Liver (tissue), 9 donors: ENCODE results near the gene MOB1A. TPM values are rescaled to one million over a fixed set of nuclear protein-coding genes. Genes with fewer than 3 reads are reported as not detected.

ENCODE experiments used
- DNase-seq: peaks from one replicate; pipeline ENCODE4 v3.0.0-alpha.2; 2017; ENCODE audit warnings: low spot score
- H3K27ac ChIP-seq, 2 donors: one replicate each; pipeline ENCODE4 v1.7.0; 2013; ENCODE audit warnings: inconsistent platforms in 2 of 2, low read length in 2 of 2, control low read depth in 1 of 2, low read depth in 1 of 2, mild to moderate bottlenecking in 1 of 2
- H3K27me3 ChIP-seq, 4 donors: one replicate each; pipeline versions ENCODE4 v1.6.1 to v1.7.0; 2013; ENCODE audit warnings: low read length in 3 of 4, inconsistent platforms in 1 of 4, mild to moderate bottlenecking in 1 of 4, moderate library complexity in 1 of 4; ENCODE audit not compliant: control insufficient read depth in 4 of 4, insufficient read depth in 4 of 4
- H3K36me3 ChIP-seq, 4 donors: one replicate each; pipeline versions ENCODE4 v1.6.1 to v1.7.0; 2013; ENCODE audit warnings: low read length in 3 of 4, mild to moderate bottlenecking in 3 of 4, low read depth in 1 of 4, moderate library complexity in 1 of 4; ENCODE audit not compliant: control insufficient read depth in 4 of 4, insufficient read depth in 3 of 4
- H3K4me1 ChIP-seq, 4 donors: one replicate each; pipeline versions ENCODE4 v1.6.1 to v1.7.0; 2013; ENCODE audit warnings: low read length in 3 of 4, mild to moderate bottlenecking in 3 of 4, moderate library complexity in 1 of 4; ENCODE audit not compliant: control insufficient read depth in 4 of 4, insufficient read depth in 4 of 4
- H3K4me3 ChIP-seq, 3 donors: one replicate each; pipeline versions ENCODE4 v1.6.1 to v1.7.0; 2013; ENCODE audit warnings: low read length in 3 of 3, control low read depth in 1 of 3, low read depth in 1 of 3, mild to moderate bottlenecking in 1 of 3
- H3K9ac ChIP-seq, 2 donors: one replicate each; pipeline ENCODE4 v1.7.0; 2013; ENCODE audit warnings: low read length in 2 of 2, mild to moderate bottlenecking in 2 of 2, moderate library complexity in 2 of 2, control low read depth in 1 of 2, low read depth in 1 of 2
- H3K9me3 ChIP-seq, 4 donors: one replicate each; pipeline versions ENCODE4 v1.6.1 to v1.7.0; 2013; ENCODE audit warnings: low read length in 3 of 4; ENCODE audit not compliant: control insufficient read depth in 4 of 4
- ATF3 ChIP-seq: IDR thresholded peaks from 2 replicates; pipeline ENCODE4 v1.6.1; 2016; ENCODE audit warnings: antibody characterized with exemption
- CTCF ChIP-seq: fragments of 150-350 bp; IDR thresholded peaks from 2 replicates; pipeline ENCODE4 v1.5.1; 2017; ENCODE audit warnings: improper control_type of control experiment, low read depth, low read length; ENCODE audit not compliant: missing input control
- EGR1 ChIP-seq, 2 donors: IDR thresholded peaks; 2 replicates each; pipeline ENCODE4 v1.6.1; 2016 to 2018; ENCODE audit warnings: antibody characterized with exemption in 2 of 2, low read depth in 2 of 2
- FOXA1 ChIP-seq: IDR thresholded peaks from 2 replicates; pipeline ENCODE4 v1.6.1; 2016; ENCODE audit warnings: antibody characterized with exemption
- FOXA2 ChIP-seq: IDR thresholded peaks from 2 replicates; pipeline ENCODE4 v1.6.1; 2016; ENCODE audit warnings: antibody characterized with exemption
- GABPA ChIP-seq, 2 donors: IDR thresholded peaks in 1 of 2; conservative IDR thresholded peaks in 1 of 2; 2 replicates each; pipeline ENCODE4 v1.6.1; 2016; ENCODE audit warnings: antibody characterized with exemption in 2 of 2, mild to moderate bottlenecking in 1 of 2, moderate library complexity in 1 of 2
- HNF4A ChIP-seq, 2 donors: conservative IDR thresholded peaks; 2 replicates each; pipeline ENCODE4 v1.6.1; 2016; ENCODE audit warnings: antibody characterized with exemption in 2 of 2, mild to moderate bottlenecking in 2 of 2
- HNF4G ChIP-seq: IDR thresholded peaks from 2 replicates; pipeline ENCODE4 v1.6.1; 2016; ENCODE audit warnings: antibody characterized with exemption
- JUND ChIP-seq, 2 donors: IDR thresholded peaks; 2 replicates each; pipeline ENCODE4 v1.6.1; 2016; ENCODE audit warnings: antibody characterized with exemption in 2 of 2
- MAX ChIP-seq: IDR thresholded peaks from 2 replicates; pipeline ENCODE4 v1.6.1; 2016; ENCODE audit warnings: antibody characterized with exemption
- NR2F2 ChIP-seq: IDR thresholded peaks from 2 replicates; pipeline ENCODE4 v1.6.1; 2016; ENCODE audit warnings: antibody characterized with exemption
- RAD21 ChIP-seq, 2 donors: IDR thresholded peaks; 2 replicates each; pipeline ENCODE4 v1.6.1; 2016; ENCODE audit warnings: antibody characterized with exemption in 2 of 2, mild to moderate bottlenecking in 2 of 2
- REST ChIP-seq: IDR thresholded peaks from 2 replicates; pipeline ENCODE4 v1.6.1; 2016; ENCODE audit warnings: antibody characterized with exemption, mild to moderate bottlenecking
- RXRA ChIP-seq, 2 donors: IDR thresholded peaks; 2 replicates each; pipeline ENCODE4 v1.6.1; 2017 to 2018; ENCODE audit warnings: antibody characterized with exemption in 2 of 2, mild to moderate bottlenecking in 1 of 2
- SP1 ChIP-seq: IDR thresholded peaks from 2 replicates; pipeline ENCODE4 v1.6.1; 2018; ENCODE audit warnings: antibody characterized with exemption, mild to moderate bottlenecking
- TAF1 ChIP-seq: conservative IDR thresholded peaks from 2 replicates; pipeline ENCODE4 v1.6.1; 2016; ENCODE audit warnings: antibody characterized with exemption, mild to moderate bottlenecking
- YY1 ChIP-seq: IDR thresholded peaks from 2 replicates; pipeline ENCODE4 v1.6.1; 2016; ENCODE audit warnings: antibody characterized with exemption, mild to moderate bottlenecking
- ZBTB33 ChIP-seq: IDR thresholded peaks from 2 replicates; pipeline ENCODE4 v1.6.1; 2016; ENCODE audit warnings: antibody characterized with exemption
- WGBS: extraction: QIAGEN DNeasy Blood & Tissue Kit; methylation state at CpG from one replicate; pipeline ENCODE4 v1.1.7; 2013; 5-methylcytosine and 5-hydroxymethylcytosine counted together
- polyA plus RNA-seq, 2 donors: library from polyadenylated mRNA; stranded (reverse) in 1 of 2; unstranded in 1 of 2; fragments of 200-250 nt in 1 of 2; fragments of >200 nt in 1 of 2; fragmentation: Nextera tagmentation in 1 of 2; extraction: Ambion mirVana in 1 of 2; gene quantifications; one replicate each; pipeline versions ENCODE4 v1.2.1 to v1.2.3, GENCODE V29; 2013 to 2015
- total RNA-seq, 2 donors: library from RNA; depleted of rRNA; stranded (reverse); fragments of >200 nt; gene quantifications; one replicate each; pipeline ENCODE4 v1.2.3, GENCODE V29; 2014
- donor health status: healthy.
- donor health status: healthy.
- donor health status: healthy.
- donor health status: healthy.
- donor health status: healthy.

Gene MOB1A
- total and polyA plus RNA-seq, 4 donors, result 15.5 to 44.7 (median 23.0) TPM

- H3K4me3 ChIP-seq, result no peak overlapping the region
- no peak for TF ChIP-seq FOXA2
- TF ChIP-seq RXRA (IDR thresholded peaks at IDR 0.05), result no peak
- no peak for TF ChIP-seq MAX
- TF ChIP-seq RAD21 (IDR thresholded peaks at IDR 0.05), result no peak
- TF ChIP-seq GABPA (IDR thresholded peaks at IDR 0.05 in 1 of 2, conservative IDR thresholded peaks at IDR 0.05 in 1 of 2), result no peak
- no peak for TF ChIP-seq JUND (IDR thresholded peaks at IDR 0.05)
- no peak for TF ChIP-seq EGR1 (IDR thresholded peaks at IDR 0.05; ENCODE audit: low read depth in 2 of 2)
- no peak for TF ChIP-seq ZBTB33
- no peak for TF ChIP-seq FOXA1
- TF ChIP-seq HNF4G, result no peak
- TF ChIP-seq HNF4A (conservative IDR thresholded peaks at IDR 0.05), result no peak
- TF ChIP-seq NR2F2, result no peak
- TF ChIP-seq SP1, result no peak
- TF ChIP-seq TAF1, result no peak
- TF ChIP-seq ATF3, result no peak
- H3K27me3 ChIP-seq, result no peaks in the 10 kb centered on the region
- no peak overlapping the region for H3K27ac ChIP-seq
- H3K9ac ChIP-seq, result no peak overlapping the region
- no peaks in the 10 kb centered on the region for H3K4me1 ChIP-seq
- no peaks in the 10 kb centered on the region for H3K36me3 ChIP-seq
- no peak for DNase-seq
- H3K9me3 ChIP-seq, result no peaks in the 10 kb centered on the region
- WGBS, result 90% methylated on average over 5 of the region's 5 CpGs
These were observed 49.0 kb upstream of the MOB1A start for GRCh38 chr2:74227646-74228045.

GRCh38 chr2:74226648-74227213 is 48.1 kb upstream of the MOB1A start:
- Histone ChIP-seq H3K9ac (no peak overlapping the region), H3K27ac (no peak overlapping the region), H3K9me3 (no peaks in the 10 kb centered on the region), H3K27me3 (no peaks in the 10 kb centered on the region), H3K4me3 (no peak overlapping the region), H3K4me1 (no peaks in the 10 kb centered on the region), H3K36me3 (no peaks in the 10 kb centered on the region)
- DNase-seq, result no peak
- 93% methylated on average over 21 of the region's 21 CpGs for WGBS
- TF ChIP-seq CTCF, result no peak
- TF ChIP-seq YY1, result no peak
- TF ChIP-seq EGR1 (IDR thresholded peaks at IDR 0.05; ENCODE audit: low read depth in 2 of 2), result no peak
- TF ChIP-seq TAF1, result no peak
- no peak for TF ChIP-seq FOXA1
- no peak for TF ChIP-seq MAX
- TF ChIP-seq SP1, result no peak
- TF ChIP-seq GABPA (IDR thresholded peaks at IDR 0.05 in 1 of 2, conservative IDR thresholded peaks at IDR 0.05 in 1 of 2), result no peak
- TF ChIP-seq REST, result no peak
- no peak for TF ChIP-seq RXRA (IDR thresholded peaks at IDR 0.05)
- no peak for TF ChIP-seq HNF4A (conservative IDR thresholded peaks at IDR 0.05)
- no peak for TF ChIP-seq ATF3
- TF ChIP-seq ZBTB33, result no peak
- no peak for TF ChIP-seq HNF4G
- no peak for TF ChIP-seq JUND (IDR thresholded peaks at IDR 0.05)
- no peak for TF ChIP-seq FOXA2
- TF ChIP-seq NR2F2, result no peak
- no peak for TF ChIP-seq RAD21 (IDR thresholded peaks at IDR 0.05)
